Hypothalamus (tissue), 51 donors: ENCODE data around the gene FUT8.
"Not testable (repeated sequence)": the region's sequence is repeated elsewhere in the genome, so short reads cannot be mapped to it uniquely, and the experiment has no call there.

ENCODE experiments used
- DNase-seq, 51 donors: peaks; one replicate each; lab custom pipeline; 2025; lab: John Stamatoyannopoulos, UW

FUT8 gene

GRCh38 chr14:65444230-65444629, 31.7 kb downstream of the FUT8 start:
- no peak for DNase-seq

GRCh38 chr14:65446159-65446558, 33.6 kb downstream of the FUT8 start:
- no peak for DNase-seq

DNA sequence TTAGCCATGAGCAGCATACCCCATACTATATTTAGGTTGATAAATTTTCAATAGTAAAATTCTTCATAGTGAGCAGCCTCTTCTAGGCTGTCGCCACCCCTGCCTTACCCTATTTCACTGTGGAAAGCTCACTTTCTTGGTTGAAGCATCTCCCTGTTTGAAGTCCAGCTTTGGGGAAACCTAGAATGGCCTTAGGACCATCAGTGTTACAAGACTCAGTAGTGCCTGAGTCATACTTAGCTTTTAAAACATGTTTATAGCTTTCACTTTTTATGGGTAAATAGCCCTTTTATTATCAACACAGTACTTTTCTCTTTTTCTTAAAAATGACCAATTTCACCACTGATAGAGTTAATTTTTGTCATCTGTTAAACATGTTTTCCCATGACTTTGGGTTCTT, 37.1 kb downstream of the FUT8 start:
- DNase-seq, result no peak

DNA sequence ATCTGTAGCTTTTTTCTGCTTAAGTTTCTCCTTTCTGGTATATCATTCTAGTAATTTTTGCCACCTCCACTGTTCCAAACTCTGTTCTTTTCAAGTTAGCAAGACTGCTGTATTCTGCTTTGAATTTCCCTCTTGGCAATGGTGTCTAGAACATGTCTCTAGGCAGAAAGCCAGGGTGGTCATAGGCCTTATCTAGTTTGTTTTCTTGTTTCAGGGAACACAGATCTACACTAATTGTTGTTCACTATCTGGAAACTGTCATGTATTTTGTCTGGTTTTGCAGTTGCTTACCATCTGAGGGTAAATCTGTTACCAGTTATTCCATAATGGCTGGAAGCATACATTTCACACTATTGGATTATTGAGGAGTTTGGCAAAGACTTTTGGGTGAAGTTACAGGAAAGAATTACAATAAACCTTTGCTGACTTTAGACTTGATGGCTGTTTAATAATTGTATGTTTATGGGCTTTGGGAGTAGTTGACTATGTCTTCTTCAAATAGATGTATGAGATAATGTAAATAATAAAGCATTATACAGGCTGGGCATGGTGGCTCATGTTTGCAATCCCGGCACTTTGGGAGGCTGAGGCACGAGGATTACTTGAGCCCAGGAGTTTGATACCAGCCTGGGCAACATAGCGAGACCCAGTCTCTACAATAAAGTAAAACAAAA, 41.4 kb downstream of the FUT8 start:
- no peak for DNase-seq

- no peak for DNase-seq
These were observed 43.7 kb downstream of the FUT8 start for GRCh38 chr14:65456247-65456646.

- no peak for DNase-seq
These were observed 49.2 kb downstream of the FUT8 start for GRCh38 chr14:65461730-65462129.

DNA sequence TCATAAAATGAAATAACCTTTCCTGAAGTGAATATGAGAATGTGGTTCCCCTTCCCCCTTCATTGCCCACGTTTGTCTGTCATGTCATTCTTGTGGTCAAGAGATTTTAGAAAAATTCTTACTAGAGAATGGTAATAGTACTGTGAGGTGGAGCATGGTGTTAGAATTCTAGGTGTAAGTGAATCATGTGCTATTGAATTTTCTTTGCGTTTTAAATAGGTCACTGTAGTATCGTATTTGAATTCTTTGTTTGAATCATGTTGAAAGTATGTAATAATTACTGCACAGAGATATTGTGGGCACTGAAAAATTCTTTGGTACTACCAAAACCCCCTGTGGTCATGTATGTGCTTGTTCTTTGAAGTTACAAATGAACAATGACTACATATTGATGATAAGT, 49.9 kb downstream of the FUT8 start:
- DNase-seq, result no peak

DNA sequence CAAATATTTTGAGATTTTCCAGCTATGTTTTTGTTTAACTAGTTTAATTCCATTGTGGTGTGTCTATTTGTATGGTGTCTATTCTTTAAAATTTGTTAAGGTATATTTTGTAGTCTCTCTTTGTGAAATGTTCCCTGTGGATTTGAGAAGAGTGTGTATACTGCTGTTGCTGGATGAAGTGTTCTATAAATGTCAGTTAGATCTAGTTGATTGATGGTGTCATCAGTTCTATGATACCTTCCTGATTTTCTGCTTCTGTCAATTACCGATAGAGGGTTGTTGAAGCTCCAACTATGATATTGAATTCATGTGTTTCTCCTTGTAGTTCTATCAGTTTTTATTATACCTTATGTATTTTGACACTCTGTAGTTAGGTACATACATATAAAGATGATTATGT, 53.1 kb downstream of the FUT8 start:
- DNase-seq, result no peak

GRCh38 chr14:65467926-65468325, 55.4 kb downstream of the FUT8 start:
- DNase-seq, result not testable (repeated sequence)

DNA sequence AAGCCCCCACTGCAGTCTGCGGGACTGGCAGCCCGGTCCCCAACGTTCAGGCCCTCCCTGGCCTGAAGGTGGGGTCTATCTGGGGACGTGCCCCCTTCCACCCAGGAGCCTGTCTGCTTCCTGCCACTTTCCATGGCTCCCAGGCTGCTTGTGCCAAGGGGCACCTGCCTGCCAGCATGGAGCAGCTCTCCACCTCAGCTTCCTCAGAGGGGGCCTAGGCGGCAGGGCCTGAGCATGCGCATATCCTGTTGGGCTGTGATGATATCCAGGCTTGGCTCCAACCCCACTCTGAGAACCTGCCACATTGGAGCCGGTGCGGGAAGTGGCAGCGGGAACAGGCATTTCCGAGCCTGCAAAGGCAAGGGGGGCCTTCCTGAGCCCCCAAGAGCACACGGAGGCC, 57.4 kb downstream of the FUT8 start:
- DNase-seq, result no peak

- no peak for DNase-seq
These were observed 57.9 kb downstream of the FUT8 start for GRCh38 chr14:65470404-65470880.

- no peak for DNase-seq
These were observed 58.7 kb downstream of the FUT8 start for GRCh38 chr14:65471038-65471878.

DNA sequence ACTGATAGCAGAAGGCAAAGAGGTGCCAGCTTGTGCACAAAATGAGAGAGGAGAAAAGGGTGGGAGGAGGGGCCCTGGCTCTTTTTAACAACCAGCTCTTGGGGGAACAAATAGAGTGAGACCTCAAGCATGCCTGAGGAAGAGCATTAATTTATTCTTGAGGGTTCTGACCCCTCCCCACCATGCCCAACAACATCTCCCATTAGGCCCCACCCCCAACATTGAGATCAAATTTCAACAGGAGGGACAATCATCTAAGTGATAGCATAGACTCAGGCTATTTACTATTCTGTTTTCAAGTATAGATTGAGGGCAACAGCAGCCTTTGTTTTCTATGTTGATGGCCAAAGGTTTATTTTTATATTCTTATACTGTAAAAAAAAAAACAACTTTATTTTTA, 59.7 kb downstream of the FUT8 start:
- no peak for DNase-seq

GRCh38 chr14:65476273-65476941, 63.9 kb downstream of the FUT8 start:
- DNase-seq, result no peak

GRCh38 chr14:65476942-65477318, 64.4 kb downstream of the FUT8 start:
- no peak for DNase-seq

- DNase-seq, result no peak
These were observed 65.5 kb downstream of the FUT8 start for GRCh38 chr14:65478017-65478416.

GRCh38 chr14:65478596-65478995, 66.1 kb downstream of the FUT8 start:
- DNase-seq, result no peak

- DNase-seq, result no peak
These were observed 66.9 kb downstream of the FUT8 start for GRCh38 chr14:65479386-65479785.

DNA sequence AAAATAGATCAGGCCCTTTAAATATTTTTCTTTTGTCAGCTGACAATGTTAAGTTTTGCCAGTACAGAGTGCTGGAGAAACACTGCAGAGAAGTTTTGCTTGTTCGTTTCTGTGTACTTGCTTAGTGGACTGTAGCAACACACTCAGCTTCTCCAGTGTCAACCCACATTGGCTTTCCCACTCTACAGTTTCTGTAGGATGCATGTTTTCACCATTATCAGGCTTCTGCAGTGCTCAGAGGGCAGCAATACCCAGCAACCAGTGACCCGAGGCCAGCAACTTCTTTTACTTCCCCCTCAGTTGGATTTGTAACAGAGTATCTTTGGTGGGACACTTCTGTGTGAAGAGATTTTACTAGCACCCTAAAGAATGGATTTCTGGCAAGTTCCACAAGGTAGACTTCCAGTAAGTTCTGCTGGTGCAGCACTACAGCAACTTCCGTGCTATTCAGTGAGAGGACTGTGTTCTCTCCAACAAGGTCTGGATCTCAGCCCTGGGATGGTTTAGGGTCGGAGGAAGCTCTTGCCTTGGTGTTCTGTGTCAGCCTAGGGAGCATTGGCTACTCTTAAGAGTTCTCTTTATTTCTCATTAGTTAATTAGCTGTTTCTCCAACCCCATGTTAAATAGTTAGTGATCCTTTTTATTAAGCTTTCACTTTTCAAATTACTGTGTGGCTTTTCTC, 70.4 kb downstream of the FUT8 start:
- DNase-seq, result peak in 1 of 51 donors; percentile 3

GRCh38 chr14:65483647-65484046, 71.1 kb downstream of the FUT8 start:
- DNase-seq, result no peak

DNA sequence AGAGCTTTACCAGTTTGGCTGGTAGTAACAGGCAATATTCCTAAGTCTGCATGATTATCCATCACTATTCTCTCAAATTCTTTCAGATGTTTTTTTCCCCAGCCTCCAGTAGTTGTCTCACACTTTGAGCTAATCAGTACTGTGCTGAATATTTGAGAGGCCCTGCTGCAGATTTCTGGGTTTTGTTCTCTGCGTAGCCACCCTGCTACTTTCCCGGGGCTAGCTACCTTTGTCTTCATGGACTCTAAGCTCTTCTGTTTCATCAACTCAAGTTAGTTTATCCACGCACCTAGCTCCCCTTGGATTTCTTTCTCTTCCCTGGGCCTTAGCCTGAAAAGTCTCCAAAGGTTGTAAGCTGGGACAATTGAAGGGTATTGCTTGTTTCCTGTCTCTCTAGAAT, 73.0 kb downstream of the FUT8 start:
- no peak for DNase-seq
